Cardiac muscle cell (in vitro differentiated cells and primary cell): ENCODE results near the gene TMEM244. TPM values are rescaled to one million over a fixed set of nuclear protein-coding genes. Genes with fewer than 3 reads are reported as not detected.
"Not testable (repeated sequence)": the region's sequence is repeated elsewhere in the genome, so short reads cannot be mapped to it uniquely, and the experiment has no call there.

Source experiments
- DNase-seq, 2 donors: peaks; one replicate each; pipeline versions ENCODE4 v3.0.0 to v3.0.0-alpha.2; 2010 to 2017; ENCODE audit warnings: low read depth in 1 of 2, low spot score in 1 of 2
- H3K27ac ChIP-seq: fragments of 200-600 bp; sonication (generic); 2 replicates; pipeline ENCODE4 v1.5.1; 2016
- H3K27me3 ChIP-seq: fragments of 200-600 bp; sonication (generic); 2 replicates; pipeline ENCODE4 v1.6.0; 2016; ENCODE audit warnings: control low read depth
- H3K36me3 ChIP-seq: fragments of 200-600 bp; sonication (generic); 2 replicates; pipeline ENCODE4 v1.5.1; 2016; ENCODE audit warnings: control low read depth
- H3K4me1 ChIP-seq: fragments of 200-600 bp; sonication (generic); 2 replicates; pipeline ENCODE4 v1.8.1; 2017; ENCODE audit warnings: low read depth, mild to moderate bottlenecking, mixed run types
- H3K4me3 ChIP-seq: fragments of 200-600 bp; sonication (generic); 2 replicates; pipeline ENCODE4 v1.5.1; 2016; ENCODE audit warnings: mild to moderate bottlenecking
- H3K9me3 ChIP-seq: fragments of 200-600 bp; sonication (generic); 2 replicates; pipeline ENCODE4 v1.5.1; 2017; ENCODE audit warnings: low read depth, mild to moderate bottlenecking, control low read depth
- polyA plus RNA-seq: library from polyadenylated mRNA; unstranded; fragments of >200 nt; fragmentation: Nextera tagmentation; extraction: Ambion mirVana; gene quantifications from 2 replicates; pipeline ENCODE4 v1.2.1, GENCODE V29; 2016
- total RNA-seq: library from RNA; depleted of rRNA; stranded (reverse); fragments of >200 nt; gene quantifications from 2 replicates; pipeline ENCODE4 v1.2.3, GENCODE V29; 2016
- TF ChIP-seq, protein P1 (sequence below): IDR thresholded peaks from 2 replicates; pipeline ENCODE4 v1.5.1; 2012; ENCODE audit warnings: low read depth, mild to moderate bottlenecking, low read length

Gene TMEM244
- total and polyA plus RNA-seq, 2 experiments from 2014 or later, result not detected

DNA sequence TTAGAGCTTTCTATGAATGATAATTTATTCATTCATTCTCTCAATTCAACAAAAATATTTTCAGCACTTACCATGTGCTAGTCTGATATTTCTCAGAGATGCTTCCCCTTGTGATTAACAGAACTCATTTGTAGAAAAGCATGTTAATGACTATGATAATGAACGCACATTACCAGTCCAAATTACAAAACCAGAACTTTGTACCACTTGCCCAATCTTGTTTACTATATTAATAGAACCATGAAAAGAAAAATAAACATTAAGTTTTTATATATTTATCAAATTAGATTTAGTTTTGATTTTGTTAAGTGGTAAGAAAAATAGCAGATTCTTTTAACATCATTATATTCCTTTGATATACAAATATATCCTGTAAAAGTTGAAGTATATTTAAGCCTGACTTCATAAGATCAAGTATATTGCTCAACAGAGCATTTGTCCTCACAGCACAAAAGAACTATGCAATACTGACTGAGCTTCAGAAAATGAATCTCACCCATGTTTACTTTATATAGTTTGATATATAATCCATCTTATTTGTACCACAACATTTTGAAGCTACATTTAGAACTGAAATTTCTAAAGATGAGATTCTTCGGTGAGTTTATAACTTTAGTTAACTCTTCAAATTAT, 48.9 kb downstream of the TMEM244 start:
- Histone ChIP-seq H3K9me3 (no peaks in the 10 kb centered on the region), H3K4me3 (no peak overlapping the region), H3K36me3 (no peaks in the 10 kb centered on the region), H3K27ac (no peak overlapping the region), H3K27me3 (no peaks in the 10 kb centered on the region), H3K4me1 (no peaks in the 10 kb centered on the region)
- TF ChIP-seq, protein P1, sequence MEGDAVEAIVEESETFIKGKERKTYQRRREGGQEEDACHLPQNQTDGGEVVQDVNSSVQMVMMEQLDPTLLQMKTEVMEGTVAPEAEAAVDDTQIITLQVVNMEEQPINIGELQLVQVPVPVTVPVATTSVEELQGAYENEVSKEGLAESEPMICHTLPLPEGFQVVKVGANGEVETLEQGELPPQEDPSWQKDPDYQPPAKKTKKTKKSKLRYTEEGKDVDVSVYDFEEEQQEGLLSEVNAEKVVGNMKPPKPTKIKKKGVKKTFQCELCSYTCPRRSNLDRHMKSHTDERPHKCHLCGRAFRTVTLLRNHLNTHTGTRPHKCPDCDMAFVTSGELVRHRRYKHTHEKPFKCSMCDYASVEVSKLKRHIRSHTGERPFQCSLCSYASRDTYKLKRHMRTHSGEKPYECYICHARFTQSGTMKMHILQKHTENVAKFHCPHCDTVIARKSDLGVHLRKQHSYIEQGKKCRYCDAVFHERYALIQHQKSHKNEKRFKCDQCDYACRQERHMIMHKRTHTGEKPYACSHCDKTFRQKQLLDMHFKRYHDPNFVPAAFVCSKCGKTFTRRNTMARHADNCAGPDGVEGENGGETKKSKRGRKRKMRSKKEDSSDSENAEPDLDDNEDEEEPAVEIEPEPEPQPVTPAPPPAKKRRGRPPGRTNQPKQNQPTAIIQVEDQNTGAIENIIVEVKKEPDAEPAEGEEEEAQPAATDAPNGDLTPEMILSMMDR, result no peak
- DNase-seq, result no peak

DNA sequence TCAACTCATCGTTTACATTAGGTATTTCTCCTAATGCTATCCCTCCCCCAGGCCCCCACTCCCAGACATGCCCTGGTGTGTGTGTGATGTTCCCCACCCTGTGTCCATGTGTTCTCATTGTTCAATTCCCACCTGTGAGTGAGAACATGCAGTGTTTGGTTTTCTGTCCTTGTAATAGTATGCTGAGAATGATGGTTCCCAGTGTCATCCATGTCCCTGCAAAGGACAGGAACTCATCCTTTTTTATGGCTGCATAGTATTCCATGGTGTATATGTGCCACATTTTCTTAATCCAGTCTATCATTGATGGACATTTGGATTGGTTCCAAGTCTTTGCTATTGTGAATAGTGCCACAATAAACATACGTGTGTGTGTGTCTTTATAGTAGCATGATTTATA, 54.0 kb downstream of the TMEM244 start:
- not testable (repeated sequence) for H3K4me3 ChIP-seq, DNase-seq, H3K27me3 ChIP-seq, H3K4me1 ChIP-seq, H3K27ac ChIP-seq, H3K36me3 ChIP-seq, H3K9me3 ChIP-seq

- not testable (repeated sequence) for H3K27me3 ChIP-seq, H3K4me3 ChIP-seq, H3K9me3 ChIP-seq, H3K4me1 ChIP-seq, H3K27ac ChIP-seq, DNase-seq, H3K36me3 ChIP-seq
Measured at GRCh38 chr6:129802920-129803319, 58.2 kb downstream of the TMEM244 start.

GRCh38 chr6:129801909-129802308, 59.2 kb downstream of the TMEM244 start:
- Histone ChIP-seq H3K36me3 (no peaks in the 10 kb centered on the region), H3K27ac (no peak overlapping the region), H3K4me1 (no peaks in the 10 kb centered on the region), H3K4me3 (no peak overlapping the region), H3K27me3 (no peaks in the 10 kb centered on the region), H3K9me3 (no peaks in the 10 kb centered on the region)
- TF ChIP-seq, protein P1, result no peak
- DNase-seq, result no peak

- H3K27me3 ChIP-seq, result no peaks in the 10 kb centered on the region
- H3K9me3 ChIP-seq, result no peaks in the 10 kb centered on the region
- H3K36me3 ChIP-seq, result no peaks in the 10 kb centered on the region
- TF ChIP-seq, protein P1, result no peak
- no peak overlapping the region for H3K27ac ChIP-seq
- no peak for DNase-seq
- no peaks in the 10 kb centered on the region for H3K4me1 ChIP-seq
- no peak overlapping the region for H3K4me3 ChIP-seq
Measured at GRCh38 chr6:129795261-129795660, 65.9 kb downstream of the TMEM244 start.

- Histone ChIP-seq H3K27ac (no peak overlapping the region), H3K4me1 (no peaks in the 10 kb centered on the region), H3K36me3 (no peaks in the 10 kb centered on the region), H3K4me3 (no peak overlapping the region), H3K27me3 (no peaks in the 10 kb centered on the region), H3K9me3 (no peaks in the 10 kb centered on the region)
- TF ChIP-seq, protein P1, result no peak
- DNase-seq, result no peak
Measured at GRCh38 chr6:129793447-129793846, 67.7 kb downstream of the TMEM244 start.

DNA sequence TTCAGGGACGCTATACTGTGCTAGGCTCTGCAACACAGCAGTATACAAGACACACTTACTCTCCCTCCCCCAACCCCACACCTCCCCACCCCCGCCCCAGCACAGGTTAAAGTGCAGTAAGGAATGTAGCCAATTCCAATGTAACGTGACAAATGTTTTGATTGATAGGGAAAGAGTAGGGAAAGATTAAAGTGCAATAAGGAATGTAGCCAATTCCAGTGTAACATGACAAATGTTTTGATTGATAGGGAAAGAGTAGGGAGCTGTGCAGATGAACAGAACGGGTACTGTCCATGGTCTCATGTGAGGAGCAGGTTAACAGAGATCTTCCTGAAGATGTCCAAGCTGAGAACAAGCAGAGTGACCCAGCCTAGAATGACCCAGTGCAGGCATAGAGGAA, 69.1 kb downstream of the TMEM244 start:
- Histone ChIP-seq H3K4me3 (no peak overlapping the region), H3K27me3 (no peaks in the 10 kb centered on the region), H3K36me3 (no peaks in the 10 kb centered on the region), H3K4me1 (no peaks in the 10 kb centered on the region), H3K9me3 (no peaks in the 10 kb centered on the region), H3K27ac (no peak overlapping the region)
- no peak for DNase-seq
- TF ChIP-seq, protein P1, result no peak
